ENCODE data around the gene CTNNB1.

CTNNB1 gene

GRCh38 chr3:41169023-41169422 is 30.3 kb upstream of the CTNNB1 start:
- Histone ChIP-seq H3K4me2 (ENCODE audit: insufficient read depth, low read length) (no peak overlapping the region), H4K20me1 (ENCODE audit: insufficient read depth, low read length) (no peaks in the 10 kb centered on the region), H3K9ac (ENCODE audit: low read depth, low read length) (no peak overlapping the region), H3K4me3 (ENCODE audit: low read depth in 1 of 2, low read length in 2 of 2) (no peak overlapping the region), H3K79me2 (ENCODE audit: insufficient read depth, low read length) (no peaks in the 10 kb centered on the region), H2AFZ (ENCODE audit: low read depth, low read length) (no peak overlapping the region), H3K4me1 (ENCODE audit: insufficient read depth, low read length) (no peaks in the 10 kb centered on the region), H3K27ac (ENCODE audit: low read length) (no peak overlapping the region), H3K36me3 (ENCODE audit: insufficient read depth, low read length) (no peaks in the 10 kb centered on the region), H3K27me3 (ENCODE audit: insufficient read depth, low read length, poor library complexity) (peaks cover 30% of the 10 kb centered on the region), H3K9me3 (ENCODE audit: insufficient read depth, low read length, severe bottlenecking) (no peaks in the 10 kb centered on the region)
- DNase-seq: no peak
- TF ChIP-seq CTCF (IDR thresholded peaks at IDR 0.05; ENCODE audit: borderline replicate concordance, extremely low read depth, low read length, poor library complexity, severe bottlenecking) (no peak), EZH2 (IDR thresholded peaks at IDR 0.05; ENCODE audit: borderline replicate concordance, low read depth, low read length, severe bottlenecking) (no peak)
- no peak for ATAC-seq (ENCODE audit: insufficient read depth, low read depth)

- no peaks in the 10 kb centered on the region for H3K4me1 ChIP-seq (ENCODE audit: insufficient read depth, low read length)
- TF ChIP-seq EZH2 (IDR thresholded peaks at IDR 0.05; ENCODE audit: borderline replicate concordance, low read depth, low read length, severe bottlenecking) (no peak), CTCF (IDR thresholded peaks at IDR 0.05; ENCODE audit: borderline replicate concordance, extremely low read depth, low read length, poor library complexity, severe bottlenecking) (no peak)
- H3K9ac ChIP-seq (ENCODE audit: low read depth, low read length): no peak overlapping the region
- no peak overlapping the region for H3K4me2 ChIP-seq (ENCODE audit: insufficient read depth, low read length)
- ATAC-seq (ENCODE audit: insufficient read depth, low read depth) (no peak), DNase-seq (no peak)
- no peaks in the 10 kb centered on the region for H4K20me1 ChIP-seq (ENCODE audit: insufficient read depth, low read length)
- no peak overlapping the region for H3K4me3 ChIP-seq (ENCODE audit: low read depth in 1 of 2, low read length in 2 of 2)
- no peaks in the 10 kb centered on the region for H3K36me3 ChIP-seq (ENCODE audit: insufficient read depth, low read length)
- no peak overlapping the region for H3K27ac ChIP-seq (ENCODE audit: low read length)
- H3K27me3 ChIP-seq (ENCODE audit: insufficient read depth, low read length, poor library complexity): peaks cover 22% of the 10 kb centered on the region
- no peak overlapping the region for H2AFZ ChIP-seq (ENCODE audit: low read depth, low read length)
- no peaks in the 10 kb centered on the region for H3K79me2 ChIP-seq (ENCODE audit: insufficient read depth, low read length)
- no peaks in the 10 kb centered on the region for H3K9me3 ChIP-seq (ENCODE audit: insufficient read depth, low read length, severe bottlenecking)
Measured at GRCh38 chr3:41173926-41174885, 25.1 kb upstream of the CTNNB1 start.

- no peak overlapping the region for H3K4me2 ChIP-seq (ENCODE audit: insufficient read depth, low read length)
- no peak overlapping the region for H2AFZ ChIP-seq (ENCODE audit: low read depth, low read length)
- TF ChIP-seq CTCF (IDR thresholded peaks at IDR 0.05; ENCODE audit: borderline replicate concordance, extremely low read depth, low read length, poor library complexity, severe bottlenecking): no peak
- no peak for TF ChIP-seq EZH2 (IDR thresholded peaks at IDR 0.05; ENCODE audit: borderline replicate concordance, low read depth, low read length, severe bottlenecking)
Measured at GRCh38 chr3:41175365-41175764, 23.9 kb upstream of the CTNNB1 start.

More at GRCh38 chr3:41175365-41175764, 23.9 kb upstream of the CTNNB1 start:
- Histone ChIP-seq H4K20me1 (ENCODE audit: insufficient read depth, low read length) (no peaks in the 10 kb centered on the region), H3K9me3 (ENCODE audit: insufficient read depth, low read length, severe bottlenecking) (no peaks in the 10 kb centered on the region), H3K27ac (ENCODE audit: low read length) (no peak overlapping the region), H3K79me2 (ENCODE audit: insufficient read depth, low read length) (no peaks in the 10 kb centered on the region), H3K4me1 (ENCODE audit: insufficient read depth, low read length) (no peaks in the 10 kb centered on the region), H3K36me3 (ENCODE audit: insufficient read depth, low read length) (no peaks in the 10 kb centered on the region), H3K4me3 (ENCODE audit: low read depth in 1 of 2, low read length in 2 of 2) (no peak overlapping the region), H3K9ac (ENCODE audit: low read depth, low read length) (no peak overlapping the region), H3K27me3 (ENCODE audit: insufficient read depth, low read length, poor library complexity) (peaks cover 25% of the 10 kb centered on the region)
- ATAC-seq (ENCODE audit: insufficient read depth, low read depth) (no peak), DNase-seq (no peak)

Data from DND-41 (cell line).